Thyroid gland (tissue), 4 donors: ENCODE data around the gene PDZRN3. TPM values are rescaled to one million over a fixed set of nuclear protein-coding genes. Genes with fewer than 3 reads are reported as not detected.

ENCODE experiments used
- DNase-seq, 2 donors: peaks; one replicate each; pipeline ENCODE4 v3.0.0-alpha.2; 2019
- H3K27ac ChIP-seq, 3 donors: fragments of 200-600 bp; sonication (generic); 1 replicate in 2 of 3; 2 replicates in 1 of 3; pipeline ENCODE4 v1.5.1; 2016 to 2019; ENCODE audit warnings: mild to moderate bottlenecking in 1 of 3, moderate library complexity in 1 of 3
- H3K27me3 ChIP-seq: fragments of 200-600 bp; sonication (generic); one replicate; pipeline ENCODE4 v1.5.1; 2019
- H3K36me3 ChIP-seq, 2 donors: fragments of 200-600 bp; sonication (generic); one replicate each; pipeline ENCODE4 v1.5.1; 2016 to 2019
- H3K4me1 ChIP-seq, 2 donors: fragments of 200-600 bp; sonication (generic); one replicate each; pipeline ENCODE4 v1.5.1; 2017 to 2019
- H3K4me3 ChIP-seq, 3 donors: fragments of 200-600 bp; sonication (generic); replicated peaks in 1 of 3; 1 replicate in 2 of 3; 2 replicates in 1 of 3; pipeline ENCODE4 v1.5.1; 2016; ENCODE audit warnings: mild to moderate bottlenecking in 1 of 3
- H3K9me3 ChIP-seq: fragments of 200-600 bp; sonication (generic); one replicate; pipeline ENCODE4 v1.5.1; 2017
- CTCF ChIP-seq, 6 experiments: fragments of 200-600 bp in 3 of 6; fragments of 450-650 bp in 3 of 6; sonication (generic) in 3 of 6; IDR thresholded peaks; one replicate each; pipeline ENCODE4 v1.5.1; 2016 to 2019; ENCODE audit warnings: antibody characterized with exemption in 6 of 6, mild to moderate bottlenecking in 2 of 6, inconsistent platforms in 1 of 6, moderate library complexity in 1 of 6
- POLR2A ChIP-seq, 2 donors: fragments of 450-650 bp; IDR thresholded peaks; one replicate each; pipeline ENCODE4 v1.6.1; 2017; ENCODE audit warnings: antibody characterized with exemption in 2 of 2, mild to moderate bottlenecking in 2 of 2, moderate library complexity in 1 of 2
- WGBS, 2 donors: methylation state at CpG; one replicate each; pipeline ENCODE4 v1.1.5; 2017; 5-methylcytosine and 5-hydroxymethylcytosine counted together
- intact Hi-C: fragments of 100-400 bp; cut with DNase I; formaldehyde crosslinking; loops from one replicate; pipeline ENCODE4 v1.15.1; 2023
- total RNA-seq, 4 donors: library from RNA; depleted of rRNA; stranded (reverse); fragments of >200 nt; gene quantifications; one replicate each; pipeline ENCODE4 v1.2.3, GENCODE V29; 2016

The PDZRN3 gene
- total RNA-seq, 4 donors from 2014 or later, result 4.4 to 8.3 (median 6.0) TPM

DNA sequence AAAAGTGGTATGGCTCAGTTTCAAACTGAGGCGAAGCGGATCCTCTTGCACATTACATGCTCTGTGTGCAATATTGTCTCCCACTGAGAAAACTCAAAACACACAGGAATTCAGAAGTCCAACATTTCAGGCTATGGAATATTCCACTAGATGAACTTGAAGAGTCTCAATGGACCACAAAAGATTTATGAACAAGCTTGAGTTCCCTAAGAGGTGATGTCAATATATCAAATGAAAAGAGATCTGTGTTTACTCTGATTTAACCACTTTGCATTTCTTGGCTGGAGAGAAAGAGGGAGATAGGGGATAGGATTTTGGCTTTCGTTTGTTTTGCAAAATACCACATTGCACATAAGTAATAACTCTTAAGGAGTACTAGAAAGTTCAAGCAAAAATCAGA is 20.3 kb downstream of the PDZRN3 start:
- H3K4me1 ChIP-seq, result no peaks in the 10 kb centered on the region
- intact Hi-C loops, result no loop called here
- H3K27me3 ChIP-seq, result no peaks in the 10 kb centered on the region
- H3K9me3 ChIP-seq, result no peaks in the 10 kb centered on the region
- TF ChIP-seq CTCF (IDR thresholded peaks at IDR 0.05) (no peak), POLR2A (IDR thresholded peaks at IDR 0.05) (no peak)
- no peak overlapping the region for H3K4me3 ChIP-seq
- DNase-seq, result no peak
- H3K36me3 ChIP-seq, result no peaks in the 10 kb centered on the region
- H3K27ac ChIP-seq, result no peak overlapping the region
- WGBS, 2 donors, result 66 to 67% methylated on average over 3 of the region's 3 CpGs

DNA sequence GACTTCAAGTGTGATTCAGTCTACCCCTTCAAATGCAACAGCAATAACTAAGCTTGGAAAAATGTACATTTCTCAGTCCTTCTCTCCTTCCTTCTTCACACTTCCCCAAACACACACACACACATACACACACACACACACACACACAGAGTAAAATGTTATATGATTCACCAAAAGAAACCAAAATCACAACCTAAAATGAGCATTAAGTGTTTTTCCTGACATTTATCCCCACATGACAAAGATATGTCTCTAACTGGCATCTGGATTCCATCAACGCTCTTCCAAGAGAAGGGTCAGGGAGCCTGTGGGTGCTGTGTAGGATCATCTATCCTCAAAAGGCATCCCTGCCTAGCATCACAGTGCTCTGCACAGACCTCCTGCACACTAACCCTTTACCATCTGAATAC is 21.0 kb downstream of the PDZRN3 start:
- intact Hi-C loops, result no loop called here
- DNase-seq, result no peak
- H3K9me3 ChIP-seq, result no peaks in the 10 kb centered on the region
- no peak for TF ChIP-seq CTCF (IDR thresholded peaks at IDR 0.05)
- TF ChIP-seq POLR2A (IDR thresholded peaks at IDR 0.05), result no peak
- H3K27ac ChIP-seq, result no peak overlapping the region
- no peaks in the 10 kb centered on the region for H3K27me3 ChIP-seq
- 75 to 83% methylated on average over 1 of the region's 1 CpG for WGBS, 2 donors
- no peak overlapping the region for H3K4me3 ChIP-seq
- H3K36me3 ChIP-seq, result no peaks in the 10 kb centered on the region
- H3K4me1 ChIP-seq, result no peaks in the 10 kb centered on the region

GRCh38 chr3:73602170-73602569 is 22.6 kb downstream of the PDZRN3 start:
- H3K4me1 ChIP-seq, result no peaks in the 10 kb centered on the region
- TF ChIP-seq CTCF (IDR thresholded peaks at IDR 0.05) (no peak), POLR2A (IDR thresholded peaks at IDR 0.05) (no peak)
- H3K4me3 ChIP-seq, result no peak overlapping the region
- WGBS, 2 donors, result 68 to 86% methylated on average over 3 of the region's 3 CpGs
- H3K9me3 ChIP-seq, result no peaks in the 10 kb centered on the region
- no peaks in the 10 kb centered on the region for H3K36me3 ChIP-seq
- no peaks in the 10 kb centered on the region for H3K27me3 ChIP-seq
- DNase-seq, result no peak
- H3K27ac ChIP-seq, result no peak overlapping the region
- intact Hi-C loops, result no loop called here

DNA sequence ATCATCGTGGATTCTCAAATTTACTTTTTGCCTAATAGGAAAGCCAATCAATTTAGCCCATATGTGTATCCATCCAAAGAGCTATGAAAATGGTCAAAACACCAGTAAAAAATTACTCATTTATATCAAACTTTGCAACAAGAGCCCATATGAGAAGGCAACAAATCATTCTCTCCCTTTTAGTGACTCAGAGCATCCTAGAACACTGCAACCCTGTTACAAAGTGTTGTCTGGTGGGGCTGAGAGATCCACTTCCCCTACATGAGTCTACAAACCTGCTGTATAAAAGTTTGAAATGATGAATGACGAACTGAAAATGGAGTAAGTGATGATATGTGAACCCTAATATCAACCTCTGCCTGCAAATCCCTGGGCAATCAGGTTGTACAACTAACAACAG is 23.3 kb downstream of the PDZRN3 start:
- intact Hi-C loops, result no loop called here
- no peaks in the 10 kb centered on the region for H3K4me1 ChIP-seq
- TF ChIP-seq CTCF (IDR thresholded peaks at IDR 0.05) (no peak), POLR2A (IDR thresholded peaks at IDR 0.05) (no peak)
- H3K36me3 ChIP-seq, result no peaks in the 10 kb centered on the region
- 88 to 93% methylated on average over 2 of the region's 2 CpGs for WGBS, 2 donors
- H3K9me3 ChIP-seq, result no peaks in the 10 kb centered on the region
- no peak overlapping the region for H3K27ac ChIP-seq
- H3K4me3 ChIP-seq, result no peak overlapping the region
- no peak for DNase-seq
- H3K27me3 ChIP-seq, result no peaks in the 10 kb centered on the region

- Histone ChIP-seq H3K4me1 (no peaks in the 10 kb centered on the region), H3K4me3 (no peak overlapping the region), H3K36me3 (no peaks in the 10 kb centered on the region), H3K9me3 (no peaks in the 10 kb centered on the region), H3K27ac (no peak overlapping the region), H3K27me3 (no peaks in the 10 kb centered on the region)
- TF ChIP-seq CTCF (IDR thresholded peaks at IDR 0.05) (no peak), POLR2A (IDR thresholded peaks at IDR 0.05) (no peak)
- WGBS, 2 donors, result 58 to 72% methylated on average over 4 of the region's 4 CpGs
- intact Hi-C loops, result no loop called here
- DNase-seq, result no peak
These were observed 23.7 kb downstream of the PDZRN3 start for GRCh38 chr3:73601011-73601410.
